Breast epithelium (tissue), 4 donors: ENCODE measurements around the gene LIMS1. TPM values are rescaled to one million over a fixed set of nuclear protein-coding genes. Genes with fewer than 3 reads are reported as not detected.
"Not testable (repeated sequence)": the region's sequence is repeated elsewhere in the genome, so short reads cannot be mapped to it uniquely, and the experiment has no call there.

Experiments used
- DNase-seq, 2 donors: peaks; one replicate each; pipeline ENCODE4 v3.0.0-alpha.2; 2019; ENCODE audit warnings: low spot score in 2 of 2
- H3K27ac ChIP-seq, 2 donors: fragments of 200-600 bp; sonication (generic) in 1 of 2; one replicate each; pipeline ENCODE4 v1.5.1; 2016 to 2019; ENCODE audit warnings: mild to moderate bottlenecking in 1 of 2
- H3K27me3 ChIP-seq, 2 donors: fragments of 200-600 bp; sonication (generic) in 1 of 2; one replicate each; pipeline versions ENCODE4 v1.5.1 to v1.6.0; 2017 to 2019; ENCODE audit warnings: control low read depth in 1 of 2, mild to moderate bottlenecking in 1 of 2
- H3K36me3 ChIP-seq: fragments of 200-600 bp; one replicate; pipeline ENCODE4 v1.5.1; 2019
- H3K4me1 ChIP-seq, 2 donors: fragments of 200-600 bp; sonication (generic); one replicate each; pipeline ENCODE4 v1.5.1; 2016 to 2019; ENCODE audit warnings: control low read depth in 1 of 2
- H3K4me3 ChIP-seq, 3 donors: fragments of 200-600 bp; sonication (generic); 1 replicate in 2 of 3; 2 replicates in 1 of 3; pipeline ENCODE4 v1.5.1; 2016 to 2019; ENCODE audit warnings: mild to moderate bottlenecking in 3 of 3, moderate library complexity in 2 of 3
- H3K9me3 ChIP-seq, 2 donors: fragments of 200-600 bp; sonication (generic) in 1 of 2; one replicate each; pipeline ENCODE4 v1.5.1; 2016 to 2019; ENCODE audit warnings: control low read depth in 1 of 2
- CTCF ChIP-seq, 3 donors: fragments of 450-650 bp; IDR thresholded peaks; one replicate each; pipeline ENCODE4 v1.5.1; 2016 to 2017; ENCODE audit warnings: antibody characterized with exemption in 3 of 3, mild to moderate bottlenecking in 3 of 3, moderate library complexity in 3 of 3
- POLR2A ChIP-seq: fragments of 450-650 bp; IDR thresholded peaks from one replicate; pipeline ENCODE4 v1.6.1; 2016; ENCODE audit warnings: antibody characterized with exemption, mild to moderate bottlenecking, moderate library complexity
- POLR2AphosphoS5 ChIP-seq, 3 donors: sonication (generic); formaldehyde crosslinking; IDR thresholded peaks; one replicate each; pipeline ENCODE4 v1.6.1; 2017; ENCODE audit warnings: antibody characterized with exemption in 3 of 3
- intact Hi-C: fragments of 100-400 bp; cut with DNase I; formaldehyde crosslinking; loops from one replicate; pipeline ENCODE4 v1.15.1; 2023; ENCODE audit warnings: low total_unique reads
- total RNA-seq, 3 donors: library from RNA; depleted of rRNA; stranded (reverse); fragments of >200 nt; gene quantifications; one replicate each; pipeline ENCODE4 v1.1.0, GENCODE V29; 2016

LIMS1 gene
- total RNA-seq, 3 donors from 2014 or later, result 66.5 to 123 (median 93.1) TPM

GRCh38 chr2:108704871-108705270 lies 170.6 kb downstream of the LIMS1 start:
- H3K9me3 ChIP-seq, result no peaks in the 10 kb centered on the region
- H3K27ac ChIP-seq, result no peak overlapping the region
- no peaks in the 10 kb centered on the region for H3K4me1 ChIP-seq
- no peak for DNase-seq
- intact Hi-C loops, result no loop called here
- TF ChIP-seq POLR2A, result no peak
- no peak for TF ChIP-seq CTCF (IDR thresholded peaks at IDR 0.05)
- TF ChIP-seq POLR2AphosphoS5 (IDR thresholded peaks at IDR 0.05), result no peak
- no peak overlapping the region for H3K4me3 ChIP-seq
- no peaks in the 10 kb centered on the region for H3K36me3 ChIP-seq
- no peaks in the 10 kb centered on the region for H3K27me3 ChIP-seq

GRCh38 chr2:108707300-108707699 lies 173.0 kb downstream of the LIMS1 start:
- no peak overlapping the region for H3K27ac ChIP-seq
- no peak for DNase-seq
- no peaks in the 10 kb centered on the region for H3K36me3 ChIP-seq
- H3K4me3 ChIP-seq, result no peak overlapping the region
- TF ChIP-seq CTCF (IDR thresholded peaks at IDR 0.05), result no peak
- TF ChIP-seq POLR2A, result no peak
- no peak for TF ChIP-seq POLR2AphosphoS5 (IDR thresholded peaks at IDR 0.05)
- intact Hi-C loops, result no loop called here
- no peaks in the 10 kb centered on the region for H3K27me3 ChIP-seq
- H3K4me1 ChIP-seq, result no peaks in the 10 kb centered on the region
- no peaks in the 10 kb centered on the region for H3K9me3 ChIP-seq

GRCh38 chr2:108716971-108717370 lies 182.7 kb downstream of the LIMS1 start:
- intact Hi-C loops, H3K4me1 ChIP-seq, H3K36me3 ChIP-seq, DNase-seq, H3K27me3 ChIP-seq, H3K27ac ChIP-seq, H3K9me3 ChIP-seq, H3K4me3 ChIP-seq: not testable (repeated sequence)

- Histone ChIP-seq H3K27me3 (no peaks in the 10 kb centered on the region), H3K9me3 (no peaks in the 10 kb centered on the region), H3K27ac (peak within 1 kb of the TSS; percentile 98 to 99), H3K36me3 (no peaks in the 10 kb centered on the region), H3K4me3 (peak within 1 kb of the TSS; percentile 76 to 97 (median 87)), H3K4me1 (no peaks in the 10 kb centered on the region)
- peak; percentile 88 to 93 for DNase-seq
- intact Hi-C loops, result no loop called here
- TF ChIP-seq CTCF (IDR thresholded peaks at IDR 0.05), result peak in 2 of 3 donors; percentile 10 to 44
- peak; percentile 97 to 99 (median 98) for TF ChIP-seq POLR2AphosphoS5 (IDR thresholded peaks at IDR 0.05)
- TF ChIP-seq POLR2A, result peak; percentile 97
Measured at GRCh38 chr2:108719149-108720044, 185.1 kb downstream of the LIMS1 start, which contains the start of gene RANBP2. RANBP2 (plus strand) TSS chr2:108719482; CDS start chr2:108719607, 125 bp downstream.

GRCh38 chr2:108726048-108726447 lies 191.8 kb downstream of the LIMS1 start:
- H3K4me3 ChIP-seq, DNase-seq, H3K27me3 ChIP-seq, H3K27ac ChIP-seq, H3K9me3 ChIP-seq, H3K36me3 ChIP-seq, H3K4me1 ChIP-seq, intact Hi-C loops: not testable (repeated sequence)

GRCh38 chr2:108734656-108735055 lies 200.4 kb downstream of the LIMS1 start:
- H3K27me3 ChIP-seq, H3K4me3 ChIP-seq, H3K9me3 ChIP-seq, intact Hi-C loops, H3K4me1 ChIP-seq, H3K36me3 ChIP-seq, H3K27ac ChIP-seq, DNase-seq: not testable (repeated sequence)

Other genes starting within 250 kb of the LIMS1 start
- 1 to 10 TPM in 2 of 3 donors, not detected in 1; 1.2 to 1.9 TPM for gene SULT1C2, start 245.6 kb upstream of the LIMS1 start, total RNA-seq
- 10 to 100 TPM in 1 of 3 donors, 1 to 10 TPM in 2; 1.4 to 19.8 (median 5.9) TPM for gene SULT1C4, start 156.5 kb upstream of the LIMS1 start, total RNA-seq
- gene GCC2, start 85.3 kb upstream of the LIMS1 start, total RNA-seq, result 10 to 100 TPM; 26.4 to 97.6 (median 63.3) TPM
- 100 to 1,000 TPM in 1 of 3 donors, 10 to 100 TPM in 2; 78.1 to 131 (median 91.1) TPM for gene RANBP2, start 185.0 kb downstream of the LIMS1 start, total RNA-seq